NCI-H460 (cell line): ENCODE data around the gene SLC25A21. TPM values are rescaled to one million over a fixed set of nuclear protein-coding genes. Genes with fewer than 3 reads are reported as not detected.
"Not testable (repeated sequence)": the region's sequence is repeated elsewhere in the genome, so short reads cannot be mapped to it uniquely, and the experiment has no call there.

Experiments used
- DNase-seq: peaks from one replicate; pipeline ENCODE4 v3.0.0-alpha.2; 2016; ENCODE audit warnings: low read depth; ENCODE audit errors: extremely low read depth
- polyA plus RNA-seq: library from polyadenylated mRNA; depleted of rRNA; stranded (reverse); fragments of >200 nt; gene quantifications from 2 replicates; pipeline ENCODE4 v1.2.3, GENCODE V29; 2014; cell fraction: nucleus; rRNA removed
- total RNA-seq: library from RNA; depleted of rRNA; stranded (reverse); fragments of >200 nt; shearing (Covaris generic); gene quantifications from 2 replicates; pipeline ENCODE4 v1.2.3, GENCODE V29; 2014; rRNA removed

The SLC25A21 gene
- total RNA-seq: 1.7 and 2.0 TPM in 2 replicates
- 0.18 and 1.0 TPM in 2 replicates for polyA plus RNA-seq

- peak; percentile 73 for DNase-seq
Observed at GRCh38 chr14:37172024-37172869, at the start of gene SLC25A21. SLC25A21 (minus strand) TSS chr14:37172606.

GRCh38 chr14:37221073-37221472 is 48.7 kb upstream of the SLC25A21 start:
- DNase-seq: no peak

GRCh38 chr14:37215345-37215744 is 42.9 kb upstream of the SLC25A21 start:
- DNase-seq: no peak

GRCh38 chr14:37213016-37213415 is 40.6 kb upstream of the SLC25A21 start:
- no peak for DNase-seq

- no peak for DNase-seq
Observed at GRCh38 chr14:37210448-37210847, 38.0 kb upstream of the SLC25A21 start.

- not testable (repeated sequence) for DNase-seq
Observed at GRCh38 chr14:37209617-37210016, 37.2 kb upstream of the SLC25A21 start.

GRCh38 chr14:37205623-37206605 is 33.5 kb upstream of the SLC25A21 start:
- DNase-seq: not testable (repeated sequence)

- DNase-seq: no peak
Observed at GRCh38 chr14:37203423-37203822, 31.0 kb upstream of the SLC25A21 start.

GRCh38 chr14:37202812-37203211 is 30.4 kb upstream of the SLC25A21 start:
- DNase-seq: no peak

- DNase-seq: no peak
Observed at GRCh38 chr14:37202265-37202664, 29.9 kb upstream of the SLC25A21 start.

- DNase-seq: no peak
Observed at GRCh38 chr14:37201724-37202123, 29.3 kb upstream of the SLC25A21 start.

- no peak for DNase-seq
Observed at GRCh38 chr14:37198907-37199306, 26.5 kb upstream of the SLC25A21 start.

GRCh38 chr14:37198273-37198598 is 25.8 kb upstream of the SLC25A21 start:
- DNase-seq: no peak

- DNase-seq: peak; percentile 77
Observed at GRCh38 chr14:37197421-37198272, 25.2 kb upstream of the SLC25A21 start, which contains the start of gene MIPOL1. MIPOL1 (plus strand) TSS chr14:37197937; CDS start chr14:37247889, 49,952 bp downstream.

GRCh38 chr14:37196604-37197420 is 24.4 kb upstream of the SLC25A21 start:
- DNase-seq: no peak

- DNase-seq: no peak
Observed at GRCh38 chr14:37195327-37195726, 22.9 kb upstream of the SLC25A21 start.

- DNase-seq: no peak
Observed at GRCh38 chr14:37194698-37195097, 22.3 kb upstream of the SLC25A21 start.

GRCh38 chr14:37189733-37190132 is 17.3 kb upstream of the SLC25A21 start:
- not testable (repeated sequence) for DNase-seq

- not testable (repeated sequence) for DNase-seq
Observed at GRCh38 chr14:37187840-37188577, 15.6 kb upstream of the SLC25A21 start.
